GM12891 (cell line): ENCODE data around the gene RIMS1. TPM values are rescaled to one million over a fixed set of nuclear protein-coding genes. Genes with fewer than 3 reads are reported as not detected.
A peak's percentile ranks its signal among the peaks of the same experiment; 100 is the strongest.

Experiments
- DNase-seq: peaks from one replicate; pipeline ENCODE4 v3.0.0; 2011; ENCODE audit warnings: low spot score; ENCODE audit not compliant: insufficient read length
- FAIRE-seq: peaks from 2 replicates; lab custom pipeline; 2011; peaks lifted over from hg19 to GRCh38; lab: Jason Lieb, UNC
- PAX5 ChIP-seq: IDR thresholded peaks from 2 replicates; pipeline ENCODE4 v1.6.1; 2011; ENCODE audit warnings: low read length, moderate library complexity, mild to moderate bottlenecking; ENCODE audit not compliant: insufficient read depth, severe bottlenecking
- POLR2A ChIP-seq: IDR thresholded peaks from 2 replicates; pipeline ENCODE4 v1.6.1; 2011; ENCODE audit warnings: low read depth, low read length, control low read depth
- POLR2AphosphoS5 ChIP-seq: IDR thresholded peaks from 2 replicates; pipeline ENCODE4 v1.6.1; 2011; ENCODE audit warnings: low read depth, low read length, control low read depth
- POU2F2 ChIP-seq: IDR thresholded peaks from 2 replicates; pipeline ENCODE4 v1.6.1; 2011; ENCODE audit warnings: low read depth, mild to moderate bottlenecking, control low read depth, low read length, moderate library complexity
- SPI1 ChIP-seq: IDR thresholded peaks from 2 replicates; pipeline ENCODE4 v1.6.1; 2011; ENCODE audit warnings: low read depth, low read length, control low read depth
- TAF1 ChIP-seq: IDR thresholded peaks from 2 replicates; pipeline ENCODE4 v1.6.1; 2011; ENCODE audit warnings: low read depth, low read length, control low read depth
- polyA plus RNA-seq: library from polyadenylated mRNA; unstranded; fragments of >200 nt; gene quantifications from one replicate; pipeline ENCODE4 v1.2.1, GENCODE V29; 2012; ENCODE audit warnings: low read depth, missing spikeins, inconsistent platforms; ENCODE audit not compliant: missing spikeins

Gene RIMS1
- polyA plus RNA-seq: not detected

- FAIRE-seq (no peak), DNase-seq (peak; percentile 20)
- TF ChIP-seq SPI1 (no peak), POLR2AphosphoS5 (no peak), TAF1 (no peak), POU2F2 (no peak), PAX5 (no peak), POLR2A (no peak)
These were observed at the start of gene RIMS1 for GRCh38 chr6:71886184-71887005. TSS of gene RIMS1 (plus strand) at chr6:71886550. CDS start at chr6:71887024, 474 bp downstream.

- FAIRE-seq: no peak
- DNase-seq: no peak
- no peak for TF ChIP-seq TAF1
- TF ChIP-seq POU2F2: no peak
- TF ChIP-seq PAX5: no peak
- no peak for TF ChIP-seq SPI1
- TF ChIP-seq POLR2A: no peak
- no peak for TF ChIP-seq POLR2AphosphoS5
These were observed 35.1 kb upstream of the RIMS1 start for GRCh38 chr6:71851214-71851613.

GRCh38 chr6:71852948-71853347 is 33.4 kb upstream of the RIMS1 start:
- TF ChIP-seq PAX5 (no peak), POLR2AphosphoS5 (no peak), SPI1 (no peak), POU2F2 (no peak), POLR2A (no peak), TAF1 (no peak)
- DNase-seq: no peak
- FAIRE-seq: no peak

- FAIRE-seq: no peak
- TF ChIP-seq SPI1 (no peak), PAX5 (no peak), POLR2A (no peak), TAF1 (no peak)
These were observed 30.9 kb upstream of the RIMS1 start for GRCh38 chr6:71855406-71855805.

GRCh38 chr6:71879016-71879415 is 7.3 kb upstream of the RIMS1 start:
- DNase-seq (no peak), FAIRE-seq (no peak)
- TF ChIP-seq SPI1 (no peak), POLR2A (no peak), TAF1 (no peak), PAX5 (no peak), POU2F2 (no peak), POLR2AphosphoS5 (no peak)

More at GRCh38 chr6:71855406-71855805, 30.9 kb upstream of the RIMS1 start:
- DNase-seq: no peak

- TF ChIP-seq POU2F2 (no peak), POLR2AphosphoS5 (no peak), SPI1 (no peak), POLR2A (no peak), TAF1 (no peak), PAX5 (no peak)
- DNase-seq (peak; percentile 4), FAIRE-seq (no peak)
These were observed 825 bp downstream of the RIMS1 start for GRCh38 chr6:71887006-71887743.

GRCh38 chr6:71887744-71888230 is 1.4 kb downstream of the RIMS1 start:
- DNase-seq: no peak
- TF ChIP-seq TAF1 (no peak), POLR2A (no peak), POLR2AphosphoS5 (no peak), PAX5 (no peak), SPI1 (no peak), POU2F2 (no peak)
- FAIRE-seq: no peak

GRCh38 chr6:71888756-71889340 is 2.5 kb downstream of the RIMS1 start:
- no peak for TF ChIP-seq POU2F2
- TF ChIP-seq PAX5: no peak
- TF ChIP-seq POLR2AphosphoS5: no peak
- no peak for TF ChIP-seq POLR2A
- TF ChIP-seq TAF1: no peak
- no peak for TF ChIP-seq SPI1
- no peak for DNase-seq
- FAIRE-seq: no peak

- TF ChIP-seq SPI1 (no peak), TAF1 (no peak), POLR2A (no peak), POLR2AphosphoS5 (no peak), POU2F2 (no peak), PAX5 (no peak)
- DNase-seq (no peak), FAIRE-seq (no peak)
These were observed 3.0 kb downstream of the RIMS1 start for GRCh38 chr6:71889366-71889765.
